Adipose tissue (tissue), 3 donors: Measurements from ENCODE around the gene LGALS1. TPM values are rescaled to one million over a fixed set of nuclear protein-coding genes. Genes with fewer than 3 reads are reported as not detected.

Source experiments
- H3K27ac ChIP-seq: one replicate; pipeline ENCODE4 v1.5.1; 2013; ENCODE audit warnings: low read depth, low read length
- WGBS, 3 donors: extraction: QIAGEN DNeasy Blood & Tissue Kit; methylation state at CpG; one replicate each; pipeline ENCODE4 v1.1.7; 2013; 5-methylcytosine and 5-hydroxymethylcytosine counted together
- polyA plus RNA-seq, 3 donors: library from polyadenylated mRNA; stranded (reverse); fragments of 200-250 nt; gene quantifications; one replicate each; pipeline ENCODE4 v1.2.3, GENCODE V29; 2013
- donor health status: healthy with polysubstance abuse.
- donor health status: Bipolar disorder and iron deficiency.
- donor health status: healthy.

LGALS1 gene
- polyA plus RNA-seq, 3 donors = 418 to 4,149 (median 2,198) TPM

GRCh38 chr22:37659066-37659896, 16.2 kb upstream of the LGALS1 start:
- WGBS, 3 donors = 2 to 3% (median 3%) methylated on average over 58 to 68 of the region's 68 CpGs
- no peak overlapping the region for H3K27ac ChIP-seq

GRCh38 chr22:37659897-37660708, 15.3 kb upstream of the LGALS1 start:
- WGBS, 3 donors = 67 to 82% (median 75%) methylated on average over 14 of the region's 14 CpGs
- H3K27ac ChIP-seq = no peak overlapping the region

DNA sequence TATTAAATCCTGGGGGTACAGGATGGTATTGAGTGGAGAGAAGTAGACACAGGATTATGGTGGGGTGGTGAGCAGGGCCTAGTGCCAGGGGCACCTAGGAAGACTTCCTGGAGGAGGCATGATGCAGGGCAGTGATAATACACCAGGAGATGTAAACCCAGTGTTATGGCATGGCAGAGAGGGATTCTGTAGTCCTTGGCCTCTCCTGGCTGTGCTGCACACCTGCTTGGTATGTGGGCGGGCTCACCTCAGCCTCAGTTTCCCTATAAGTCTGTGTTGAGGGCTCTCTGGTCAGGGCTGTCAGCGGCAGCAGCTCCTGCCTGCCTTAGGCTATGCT, 14.8 kb upstream of the LGALS1 start:
- H3K27ac ChIP-seq = no peak overlapping the region
- WGBS, 3 donors = 71 to 87% (median 79%) methylated on average over 2 of the region's 2 CpGs

GRCh38 chr22:37661160-37661924, 14.1 kb upstream of the LGALS1 start:
- no peak overlapping the region for H3K27ac ChIP-seq
- 45 to 57% (median 46%) methylated on average over 12 of the region's 12 CpGs for WGBS, 3 donors

GRCh38 chr22:37662039-37662438, 13.4 kb upstream of the LGALS1 start:
- H3K27ac ChIP-seq = no peak overlapping the region

DNA sequence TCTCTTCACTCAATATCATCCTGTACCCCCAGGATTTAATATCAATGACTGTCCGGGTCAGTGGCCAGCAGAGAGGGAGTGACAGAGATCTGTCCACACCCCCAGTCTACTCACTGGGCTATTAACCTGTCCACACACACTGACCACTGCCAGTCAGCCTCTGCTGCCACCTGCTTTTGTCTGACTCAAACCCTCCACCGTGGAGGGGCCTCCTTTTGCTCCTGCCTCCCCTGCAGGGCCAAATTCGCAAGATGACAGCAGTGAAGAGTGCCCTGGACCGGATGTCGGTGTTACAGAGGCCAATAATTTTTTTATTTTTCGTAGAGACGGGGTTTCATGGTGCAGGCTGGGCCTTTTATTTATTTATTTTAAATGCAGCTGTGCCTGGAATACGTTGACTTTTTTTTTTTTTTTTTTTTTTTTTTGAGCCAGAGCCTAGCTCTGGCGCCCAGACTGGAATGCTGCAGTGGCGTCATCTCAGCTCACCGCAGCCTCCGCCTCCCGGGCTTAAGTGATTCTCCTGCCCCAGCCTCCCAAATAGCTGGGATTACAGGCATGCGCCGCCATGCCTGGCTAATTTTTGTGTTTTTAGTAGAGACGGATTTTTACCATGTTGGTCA, 11.8 kb upstream of the LGALS1 start:
- H3K27ac ChIP-seq = no peak overlapping the region
- 78 to 85% (median 83%) methylated on average over 16 of the region's 16 CpGs for WGBS, 3 donors

More at GRCh38 chr22:37662039-37662438, 13.4 kb upstream of the LGALS1 start:
- 80 to 90% (median 83%) methylated on average over 5 of the region's 5 CpGs for WGBS, 3 donors

DNA sequence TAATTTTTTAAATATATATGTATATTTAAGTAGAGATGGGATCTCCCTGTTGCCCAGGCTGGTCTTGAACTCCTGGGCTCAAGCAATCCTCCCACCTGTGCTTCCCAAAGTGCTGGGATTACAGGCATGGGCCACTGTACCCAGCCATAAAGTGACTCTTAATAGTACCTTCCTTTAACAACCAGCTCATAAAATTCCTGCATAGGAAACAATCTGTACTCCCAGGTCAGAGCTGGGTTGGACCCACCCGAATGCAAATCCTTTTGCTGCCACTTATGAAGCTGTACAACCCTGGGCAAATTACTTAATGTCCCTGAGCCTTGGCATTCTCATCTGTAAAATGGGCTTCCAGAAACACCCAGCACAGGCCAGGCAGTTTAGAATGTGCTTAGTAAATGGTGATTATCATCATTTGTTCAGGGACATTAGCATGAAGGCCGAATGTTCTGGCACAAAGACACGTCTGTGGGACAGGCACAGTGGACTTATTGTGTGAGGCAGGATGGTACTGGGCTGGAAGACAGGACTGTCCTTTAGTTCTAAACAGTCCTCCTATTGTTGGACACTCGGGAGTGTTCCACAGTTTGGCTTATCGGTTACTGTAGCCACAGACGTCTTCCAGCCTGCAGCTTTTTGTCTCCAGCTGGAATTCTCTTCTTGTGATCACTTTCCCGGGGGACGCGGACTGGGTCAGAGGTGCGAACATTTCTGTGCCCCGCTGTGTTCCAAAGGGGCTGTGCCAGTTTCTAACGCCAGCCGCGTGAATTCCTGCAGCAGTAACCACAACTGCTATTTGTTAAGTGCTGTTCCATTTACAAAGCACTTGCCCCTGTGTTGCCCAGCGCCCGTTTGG, 11.0 kb upstream of the LGALS1 start:
- H3K27ac ChIP-seq = no peak overlapping the region
- WGBS, 3 donors = 57 to 73% (median 71%) methylated on average over 16 of the region's 16 CpGs

DNA sequence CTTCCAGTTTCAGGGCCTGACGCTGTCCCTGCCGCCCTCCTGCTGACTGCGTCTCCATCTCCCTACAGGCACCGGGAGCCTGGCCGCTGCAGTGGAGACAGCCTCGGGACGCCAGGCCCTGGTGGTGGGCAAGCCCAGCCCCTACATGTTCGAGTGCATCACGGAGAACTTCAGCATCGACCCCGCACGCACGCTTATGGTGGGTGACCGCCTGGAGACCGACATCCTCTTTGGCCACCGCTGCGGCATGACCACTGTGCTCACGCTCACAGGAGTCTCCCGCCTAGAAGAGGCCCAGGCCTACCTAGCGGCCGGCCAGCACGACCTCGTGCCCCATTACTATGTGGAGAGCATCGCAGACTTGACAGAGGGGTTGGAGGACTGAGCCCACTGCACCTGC, 9.9 kb upstream of the LGALS1 start:
- H3K27ac ChIP-seq = no peak overlapping the region

GRCh38 chr22:37669586-37669985, 5.8 kb upstream of the LGALS1 start:
- WGBS, 3 donors = 75 to 85% (median 83%) methylated on average over 6 of the region's 6 CpGs
- H3K27ac ChIP-seq = no peak overlapping the region

More for the DNA sequence above, 9.9 kb upstream of the LGALS1 start:
- 95% methylated on average over 24 of the region's 24 CpGs for WGBS, 3 donors

- WGBS, 3 donors = 61 to 75% (median 67%) methylated on average over 15 of the region's 15 CpGs
- no peak overlapping the region for H3K27ac ChIP-seq
Measured at GRCh38 chr22:37672206-37672919, 3.1 kb upstream of the LGALS1 start.

DNA sequence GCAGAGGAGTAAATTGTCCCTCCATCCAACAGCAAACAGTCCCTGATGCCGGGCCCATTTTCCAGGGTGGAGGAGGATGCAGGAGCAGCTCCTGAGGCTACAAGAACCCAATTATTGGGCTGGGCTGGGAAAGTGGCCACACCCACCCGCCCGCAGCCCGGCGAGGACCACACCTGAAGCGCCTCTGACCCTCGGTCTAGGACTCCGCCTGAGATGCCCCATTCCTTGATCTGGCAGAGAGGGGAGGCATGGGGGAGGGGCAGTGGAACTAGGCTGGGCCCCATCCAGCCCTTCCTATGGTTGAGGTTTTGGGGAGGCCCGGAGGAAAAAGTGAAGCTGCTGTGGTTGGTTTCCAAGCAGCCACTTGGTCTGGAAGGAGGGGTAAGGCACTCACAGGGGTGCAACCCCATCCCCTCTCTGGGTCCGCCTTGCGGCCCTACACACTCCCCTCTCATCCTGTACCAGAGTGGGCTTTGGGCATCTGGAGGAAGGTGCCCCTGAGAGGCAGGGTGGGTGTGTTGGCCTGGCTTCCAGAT, 2.4 kb upstream of the LGALS1 start:
- 55 to 81% (median 61%) methylated on average over 11 of the region's 11 CpGs for WGBS, 3 donors
- peak overlapping the region; percentile 17 for H3K27ac ChIP-seq

DNA sequence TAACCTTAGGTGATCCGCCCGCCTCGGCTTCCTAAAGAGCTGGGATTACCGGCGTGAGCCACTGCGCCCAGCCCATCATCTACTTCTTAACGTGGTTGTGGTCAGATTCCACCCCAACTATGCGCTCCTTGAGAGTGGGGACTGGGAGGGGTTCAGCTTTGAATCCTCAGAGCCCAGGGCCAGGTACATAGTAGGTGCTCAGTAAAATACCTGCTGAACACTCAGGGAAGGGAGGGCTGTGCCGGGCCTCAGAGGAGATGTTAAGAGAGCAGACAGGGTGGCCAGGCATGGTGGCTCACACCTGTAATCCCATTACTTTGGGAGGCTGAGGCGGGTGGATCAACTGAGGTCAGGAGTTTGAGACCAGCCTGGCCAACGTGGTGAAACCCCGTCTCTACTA, 1.2 kb upstream of the LGALS1 start:
- WGBS, 3 donors = 80 to 85% (median 81%) methylated on average over 12 of the region's 12 CpGs
- H3K27ac ChIP-seq = peak overlapping the region; percentile 46

- 3 to 27% (median 4%) methylated on average over 17 of the region's 17 CpGs for WGBS, 3 donors
- peak overlapping the region; percentile 51 for H3K27ac ChIP-seq
Measured at GRCh38 chr22:37675930-37676735, 697 bp downstream of the LGALS1 start.

GRCh38 chr22:37676736-37677492, 1.5 kb downstream of the LGALS1 start:
- peak overlapping the region; percentile 20 for H3K27ac ChIP-seq
- 0 to 5% (median 0%) methylated on average over 31 to 42 of the region's 42 CpGs for WGBS, 3 donors

- no peak overlapping the region for H3K27ac ChIP-seq
- WGBS, 3 donors = 45 to 60% (median 50%) methylated on average over 15 of the region's 15 CpGs
Measured at GRCh38 chr22:37677493-37677974, 2.1 kb downstream of the LGALS1 start.
